OCI-LY7 (cell line): ENCODE results near the gene LEPR.
A peak's percentile ranks its signal among the peaks of the same experiment; 100 is the strongest.

Source experiments
- EZH2phosphoT487 ChIP-seq: fragments of 200-600 bp; sonication (generic); IDR thresholded peaks from 2 replicates; pipeline ENCODE4 v1.6.1; 2018; ENCODE audit warnings: low read depth, borderline replicate concordance, mild to moderate bottlenecking, mixed run types, antibody characterized with exemption, low read length, moderate library complexity, mixed read lengths
- TF ChIP-seq, protein P1 (sequence below): fragments of 200-600 bp; sonication (generic); conservative IDR thresholded peaks from 2 replicates; pipeline ENCODE4 v1.5.1; 2014; ENCODE audit warnings: mild to moderate bottlenecking, antibody characterized with exemption, low read length, moderate library complexity, mixed read lengths

- TF ChIP-seq, protein P1, sequence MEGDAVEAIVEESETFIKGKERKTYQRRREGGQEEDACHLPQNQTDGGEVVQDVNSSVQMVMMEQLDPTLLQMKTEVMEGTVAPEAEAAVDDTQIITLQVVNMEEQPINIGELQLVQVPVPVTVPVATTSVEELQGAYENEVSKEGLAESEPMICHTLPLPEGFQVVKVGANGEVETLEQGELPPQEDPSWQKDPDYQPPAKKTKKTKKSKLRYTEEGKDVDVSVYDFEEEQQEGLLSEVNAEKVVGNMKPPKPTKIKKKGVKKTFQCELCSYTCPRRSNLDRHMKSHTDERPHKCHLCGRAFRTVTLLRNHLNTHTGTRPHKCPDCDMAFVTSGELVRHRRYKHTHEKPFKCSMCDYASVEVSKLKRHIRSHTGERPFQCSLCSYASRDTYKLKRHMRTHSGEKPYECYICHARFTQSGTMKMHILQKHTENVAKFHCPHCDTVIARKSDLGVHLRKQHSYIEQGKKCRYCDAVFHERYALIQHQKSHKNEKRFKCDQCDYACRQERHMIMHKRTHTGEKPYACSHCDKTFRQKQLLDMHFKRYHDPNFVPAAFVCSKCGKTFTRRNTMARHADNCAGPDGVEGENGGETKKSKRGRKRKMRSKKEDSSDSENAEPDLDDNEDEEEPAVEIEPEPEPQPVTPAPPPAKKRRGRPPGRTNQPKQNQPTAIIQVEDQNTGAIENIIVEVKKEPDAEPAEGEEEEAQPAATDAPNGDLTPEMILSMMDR, result peak; percentile 77
- no peak for TF ChIP-seq EZH2phosphoT487
Measured at GRCh38 chr1:65459397-65459768, 38.9 kb downstream of the LEPR start.
